ENCODE data around the gene ROS1. TPM values are rescaled to one million over a fixed set of nuclear protein-coding genes. Genes with fewer than 3 reads are reported as not detected.

Gene ROS1
- total and polyA plus RNA-seq, 10 of the 15 experiments (the other 5 are each of a cell fraction or from before 2014, with no cell fraction given): under 0.01 to 0.07 (median 0.03) TPM; not detected in 5

DNA sequence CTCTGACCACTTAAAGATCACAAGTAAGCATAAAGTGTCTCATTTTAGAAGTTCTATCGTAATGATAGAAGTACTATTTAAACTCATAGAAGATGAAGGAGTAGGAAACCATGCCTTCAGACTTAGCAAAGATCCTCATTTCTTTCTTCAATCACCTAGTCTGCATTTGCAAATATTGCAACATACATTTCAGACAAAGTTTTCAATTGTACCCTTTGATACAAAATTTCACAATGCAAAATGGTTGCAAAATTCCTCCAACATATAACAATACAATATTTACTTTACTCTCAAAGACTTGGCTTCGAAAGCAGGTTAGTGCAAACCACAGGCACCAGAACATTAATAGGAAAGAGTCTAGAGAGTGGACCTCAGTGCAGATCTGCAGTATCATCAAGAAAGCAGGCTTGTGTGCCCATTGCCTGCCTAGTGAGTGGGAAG, 16.1 kb upstream of the ROS1 start:
- no peak overlapping the region for H3K27ac ChIP-seq (ENCODE audit: control insufficient read depth, insufficient read depth)
- TF ChIP-seq POLR2A (IDR thresholded peaks at IDR 0.05; ENCODE audit: low read depth, low read length) (no peak), POU2F2 (IDR thresholded peaks at IDR 0.05; ENCODE audit: borderline replicate concordance, low read depth, low read length) (no peak), ZNF274 (IDR thresholded peaks at IDR 0.05; ENCODE audit: insufficient read depth, insufficient read length) (no peak), MYB (IDR thresholded peaks at IDR 0.05; ENCODE audit: borderline replicate concordance, low read depth, low read length) (no peak), BMI1 (IDR thresholded peaks at IDR 0.05; ENCODE audit: borderline replicate concordance) (no peak), SMAD1 (IDR thresholded peaks at IDR 0.05; ENCODE audit: low read depth, partially characterized antibody) (no peak), KAT2A (conservative IDR thresholded peaks at IDR 0.05; ENCODE audit: control insufficient read depth, low read depth, low read length) (no peak), CBX5 (IDR thresholded peaks at IDR 0.05; ENCODE audit: low read depth) (no peak)
- TF ChIP-seq, protein P1, sequence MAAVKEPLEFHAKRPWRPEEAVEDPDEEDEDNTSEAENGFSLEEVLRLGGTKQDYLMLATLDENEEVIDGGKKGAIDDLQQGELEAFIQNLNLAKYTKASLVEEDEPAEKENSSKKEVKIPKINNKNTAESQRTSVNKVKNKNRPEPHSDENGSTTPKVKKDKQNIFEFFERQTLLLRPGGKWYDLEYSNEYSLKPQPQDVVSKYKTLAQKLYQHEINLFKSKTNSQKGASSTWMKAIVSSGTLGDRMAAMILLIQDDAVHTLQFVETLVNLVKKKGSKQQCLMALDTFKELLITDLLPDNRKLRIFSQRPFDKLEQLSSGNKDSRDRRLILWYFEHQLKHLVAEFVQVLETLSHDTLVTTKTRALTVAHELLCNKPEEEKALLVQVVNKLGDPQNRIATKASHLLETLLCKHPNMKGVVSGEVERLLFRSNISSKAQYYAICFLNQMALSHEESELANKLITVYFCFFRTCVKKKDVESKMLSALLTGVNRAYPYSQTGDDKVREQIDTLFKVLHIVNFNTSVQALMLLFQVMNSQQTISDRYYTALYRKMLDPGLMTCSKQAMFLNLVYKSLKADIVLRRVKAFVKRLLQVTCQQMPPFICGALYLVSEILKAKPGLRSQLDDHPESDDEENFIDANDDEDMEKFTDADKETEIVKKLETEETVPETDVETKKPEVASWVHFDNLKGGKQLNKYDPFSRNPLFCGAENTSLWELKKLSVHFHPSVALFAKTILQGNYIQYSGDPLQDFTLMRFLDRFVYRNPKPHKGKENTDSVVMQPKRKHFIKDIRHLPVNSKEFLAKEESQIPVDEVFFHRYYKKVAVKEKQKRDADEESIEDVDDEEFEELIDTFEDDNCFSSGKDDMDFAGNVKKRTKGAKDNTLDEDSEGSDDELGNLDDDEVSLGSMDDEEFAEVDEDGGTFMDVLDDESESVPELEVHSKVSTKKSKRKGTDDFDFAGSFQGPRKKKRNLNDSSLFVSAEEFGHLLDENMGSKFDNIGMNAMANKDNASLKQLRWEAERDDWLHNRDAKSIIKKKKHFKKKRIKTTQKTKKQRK (IDR thresholded peaks at IDR 0.05; ENCODE audit: low read depth, low read length): no peak
- TF ChIP-seq, protein P2, sequence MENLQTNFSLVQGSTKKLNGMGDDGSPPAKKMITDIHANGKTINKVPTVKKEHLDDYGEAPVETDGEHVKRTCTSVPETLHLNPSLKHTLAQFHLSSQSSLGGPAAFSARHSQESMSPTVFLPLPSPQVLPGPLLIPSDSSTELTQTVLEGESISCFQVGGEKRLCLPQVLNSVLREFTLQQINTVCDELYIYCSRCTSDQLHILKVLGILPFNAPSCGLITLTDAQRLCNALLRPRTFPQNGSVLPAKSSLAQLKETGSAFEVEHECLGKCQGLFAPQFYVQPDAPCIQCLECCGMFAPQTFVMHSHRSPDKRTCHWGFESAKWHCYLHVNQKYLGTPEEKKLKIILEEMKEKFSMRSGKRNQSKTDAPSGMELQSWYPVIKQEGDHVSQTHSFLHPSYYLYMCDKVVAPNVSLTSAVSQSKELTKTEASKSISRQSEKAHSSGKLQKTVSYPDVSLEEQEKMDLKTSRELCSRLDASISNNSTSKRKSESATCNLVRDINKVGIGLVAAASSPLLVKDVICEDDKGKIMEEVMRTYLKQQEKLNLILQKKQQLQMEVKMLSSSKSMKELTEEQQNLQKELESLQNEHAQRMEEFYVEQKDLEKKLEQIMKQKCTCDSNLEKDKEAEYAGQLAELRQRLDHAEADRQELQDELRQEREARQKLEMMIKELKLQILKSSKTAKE (IDR thresholded peaks at IDR 0.05; ENCODE audit: low read depth, poor library complexity, severe bottlenecking): no peak
- H3K9me3 ChIP-seq (replicated peaks; ENCODE audit: control insufficient read depth, insufficient read depth, low read length): no peaks in the 10 kb centered on the region
- FAIRE-seq (no peak), ATAC-seq (no peak), DNase-seq (ENCODE audit: low read depth, low spot score) (no peak)
- H3K4me2 ChIP-seq (ENCODE audit: control insufficient read depth, insufficient read depth): no peak overlapping the region
- CTCF ChIA-PET: interaction anchor here (1.6 kb wide), 1 partner anchor 8 kb away, joined by 7 read pairs; no protein-coding TSS in a partner anchor
- H4K20me1 ChIP-seq (ENCODE audit: control insufficient read depth, insufficient read depth): no peaks in the 10 kb centered on the region
- intact Hi-C loops (cut with micrococcal nuclease; ENCODE audit: unreplicated experiment): no loop called here
- 17% methylated on average over 2 of the region's 2 CpGs for WGBS (ENCODE audit: insufficient coverage, insufficient replicate concordance, low lambda C conversion rate, missing lambda C conversion rate)
- no peak overlapping the region for H3K4me3 ChIP-seq
- H2AFZ ChIP-seq (ENCODE audit: control insufficient read depth, low read depth, low read length): no peak overlapping the region
- RAD21 ChIA-PET (ENCODE audit: unreplicated experiment): no interaction called here
- in situ Hi-C loops (cut with MboI): no loop called here
- no TSS peak for BruUV-seq (replicated peaks)
- no peak overlapping the region for H3K9ac ChIP-seq (ENCODE audit: control insufficient read depth, insufficient read depth, low read length)
- no peaks in the 10 kb centered on the region for H3K36me3 ChIP-seq (ENCODE audit: control insufficient read depth in 2 of 2, insufficient read depth in 2 of 2, low read length in 1 of 2)
- H3K27me3 ChIP-seq (replicated peaks in 1 of 2; ENCODE audit: control insufficient read depth in 2 of 2, insufficient read depth in 2 of 2, low read length in 1 of 2): 0 out of 4 replicates have a peak, but pooled peaks cover 0 to 3% of the 10 kb centered on the region in 2 experiments
- no peaks in the 10 kb centered on the region for H3K4me1 ChIP-seq (ENCODE audit: control insufficient read depth, insufficient read depth, low read length)
- SMC1A ChIA-PET (ENCODE audit: uncharacterized antibody, unreplicated experiment): interaction anchor here (1.1 to 2.3 kb wide), 2 partner anchors 8 to 162 kb away, joined by 3 to 6 read pairs; no protein-coding TSS in a partner anchor
- POLR2A ChIA-PET: no interaction called here
- no peaks in the 10 kb centered on the region for H3K79me2 ChIP-seq (ENCODE audit: control insufficient read depth, insufficient read depth, low read length)

Measured in GM12878 (cell line).